ENCODE data around the gene ESPNL. TPM values are rescaled to one million over a fixed set of nuclear protein-coding genes. Genes with fewer than 3 reads are reported as not detected.

ESPNL gene
- total RNA-seq, 1 donor from 2014 or later, result 0.40 TPM

DNA sequence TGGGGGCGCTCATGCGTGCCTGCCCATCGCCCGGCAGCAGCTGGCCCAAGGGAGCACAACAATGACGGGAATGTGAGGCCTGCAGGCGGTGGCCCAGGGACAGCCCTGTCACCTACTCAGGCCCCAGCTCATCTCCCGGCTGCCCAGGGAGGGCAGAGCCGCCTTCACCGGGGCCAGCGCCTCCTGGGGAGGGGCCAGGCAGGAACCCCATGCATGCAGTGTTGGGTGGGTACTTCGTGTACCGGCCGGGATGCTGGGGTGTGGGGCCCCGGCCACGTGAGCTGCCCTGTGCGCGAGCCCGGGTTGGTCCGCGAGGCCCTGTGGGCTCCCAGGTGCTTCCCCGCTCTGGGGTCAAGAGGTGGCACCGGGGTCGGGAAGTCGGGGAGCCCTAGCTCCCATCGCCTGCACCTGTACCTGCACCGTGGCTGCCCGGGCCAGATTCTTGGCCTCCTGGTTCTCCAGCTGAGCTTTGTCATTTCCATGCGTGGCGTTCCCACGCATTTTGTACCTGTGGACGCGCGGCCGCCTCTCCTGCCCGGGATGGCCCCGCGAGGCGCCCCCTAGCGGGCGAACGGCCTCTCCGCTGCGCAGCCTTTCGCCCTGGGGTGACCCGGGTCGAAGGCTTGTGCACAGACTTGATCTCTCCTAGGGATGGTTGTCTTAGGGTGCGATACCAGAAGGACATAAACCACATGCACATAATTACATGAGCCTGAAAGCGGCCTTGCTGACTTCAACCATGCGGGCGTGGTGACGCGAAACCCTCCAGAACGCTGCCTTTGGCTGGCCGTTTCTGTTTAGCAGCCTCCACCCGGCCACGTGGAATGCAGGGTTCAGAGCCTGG lies 39.3 kb downstream of the ESPNL start:
- TF ChIP-seq, protein P1, sequence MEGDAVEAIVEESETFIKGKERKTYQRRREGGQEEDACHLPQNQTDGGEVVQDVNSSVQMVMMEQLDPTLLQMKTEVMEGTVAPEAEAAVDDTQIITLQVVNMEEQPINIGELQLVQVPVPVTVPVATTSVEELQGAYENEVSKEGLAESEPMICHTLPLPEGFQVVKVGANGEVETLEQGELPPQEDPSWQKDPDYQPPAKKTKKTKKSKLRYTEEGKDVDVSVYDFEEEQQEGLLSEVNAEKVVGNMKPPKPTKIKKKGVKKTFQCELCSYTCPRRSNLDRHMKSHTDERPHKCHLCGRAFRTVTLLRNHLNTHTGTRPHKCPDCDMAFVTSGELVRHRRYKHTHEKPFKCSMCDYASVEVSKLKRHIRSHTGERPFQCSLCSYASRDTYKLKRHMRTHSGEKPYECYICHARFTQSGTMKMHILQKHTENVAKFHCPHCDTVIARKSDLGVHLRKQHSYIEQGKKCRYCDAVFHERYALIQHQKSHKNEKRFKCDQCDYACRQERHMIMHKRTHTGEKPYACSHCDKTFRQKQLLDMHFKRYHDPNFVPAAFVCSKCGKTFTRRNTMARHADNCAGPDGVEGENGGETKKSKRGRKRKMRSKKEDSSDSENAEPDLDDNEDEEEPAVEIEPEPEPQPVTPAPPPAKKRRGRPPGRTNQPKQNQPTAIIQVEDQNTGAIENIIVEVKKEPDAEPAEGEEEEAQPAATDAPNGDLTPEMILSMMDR (conservative IDR thresholded peaks at IDR 0.05), result peak; percentile 64
- no peak for DNase-seq (ENCODE audit: low read depth, low spot score)
- Mint-ChIP-seq H3K36me3 (ENCODE audit: low read depth) (no peaks in the 10 kb centered on the region), H3K27ac (ENCODE audit: unreplicated experiment) (no peak overlapping the region), H3K9me3 (no peaks in the 10 kb centered on the region), H3K27me3 (ENCODE audit: low read depth) (no peaks in the 10 kb centered on the region), H3K4me3 (no peak overlapping the region), H3K4me1 (no peaks in the 10 kb centered on the region)

DNA sequence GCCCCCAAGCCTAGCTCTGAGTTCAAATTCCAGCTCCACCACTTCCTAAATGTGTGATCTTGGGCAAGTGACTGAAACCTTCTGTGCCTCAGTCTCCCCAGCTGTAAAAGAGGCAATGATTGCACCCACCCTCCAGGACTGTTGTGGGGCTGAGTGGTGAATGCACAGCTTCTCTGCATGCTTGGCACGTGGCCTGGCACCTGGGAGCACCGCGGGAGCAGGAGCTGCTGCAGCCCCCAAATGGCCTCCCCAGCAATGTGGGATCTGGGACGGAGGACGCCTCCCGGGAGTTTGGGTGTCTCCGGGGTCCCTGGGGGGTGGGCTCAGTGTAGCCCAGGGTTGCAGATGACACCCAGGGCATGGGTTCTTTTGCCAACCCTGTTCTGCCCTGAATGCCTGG lies 39.9 kb downstream of the ESPNL start:
- Mint-ChIP-seq H3K4me3 (no peak overlapping the region), H3K9me3 (no peaks in the 10 kb centered on the region), H3K27me3 (ENCODE audit: low read depth) (no peaks in the 10 kb centered on the region), H3K4me1 (no peaks in the 10 kb centered on the region), H3K36me3 (ENCODE audit: low read depth) (no peaks in the 10 kb centered on the region), H3K27ac (ENCODE audit: unreplicated experiment) (no peak overlapping the region)
- TF ChIP-seq, protein P1 (conservative IDR thresholded peaks at IDR 0.05), result no peak
- DNase-seq (ENCODE audit: low read depth, low spot score), result no peak

DNA sequence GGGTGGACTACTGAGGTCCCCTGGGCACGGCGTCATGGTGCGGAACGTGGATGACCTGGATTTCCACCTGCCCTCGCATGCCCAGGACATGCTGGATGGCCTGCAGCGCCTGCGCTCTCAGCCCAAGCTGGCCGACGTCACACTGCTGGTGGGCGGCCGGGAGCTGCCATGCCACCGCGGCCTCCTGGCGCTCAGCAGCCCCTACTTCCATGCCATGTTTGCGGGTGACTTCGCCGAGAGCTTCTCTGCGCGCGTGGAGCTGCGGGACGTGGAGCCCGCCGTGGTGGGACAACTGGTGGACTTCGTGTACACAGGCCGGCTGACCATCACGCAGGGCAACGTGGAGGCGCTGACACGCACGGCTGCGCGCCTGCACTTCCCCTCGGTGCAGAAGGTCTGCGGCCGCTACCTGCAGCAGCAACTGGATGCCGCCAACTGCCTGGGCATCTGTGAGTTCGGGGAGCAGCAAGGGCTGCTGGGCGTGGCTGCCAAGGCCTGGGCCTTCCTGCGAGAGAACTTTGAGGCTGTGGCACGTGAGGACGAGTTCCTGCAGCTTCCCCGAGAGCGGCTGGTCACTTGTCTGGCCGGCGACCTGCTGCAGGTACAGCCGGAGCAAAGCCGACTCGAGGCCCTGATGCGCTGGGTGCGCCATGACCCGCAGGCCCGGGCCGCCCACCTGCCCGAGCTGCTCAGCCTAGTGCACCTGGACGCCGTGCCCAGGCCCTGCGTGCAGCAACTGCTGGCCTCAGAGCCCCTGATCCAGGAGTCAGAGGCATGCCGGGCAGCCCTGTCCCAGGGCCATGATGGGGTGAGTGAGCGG lies 40.8 kb downstream of the ESPNL start:
- TF ChIP-seq, protein P1 (conservative IDR thresholded peaks at IDR 0.05), result no peak
- Mint-ChIP-seq H3K4me3 (no peak overlapping the region), H3K27ac (ENCODE audit: unreplicated experiment) (no peak overlapping the region), H3K9me3 (no peaks in the 10 kb centered on the region), H3K4me1 (no peaks in the 10 kb centered on the region), H3K27me3 (ENCODE audit: low read depth) (no peaks in the 10 kb centered on the region), H3K36me3 (ENCODE audit: low read depth) (no peaks in the 10 kb centered on the region)
- DNase-seq (ENCODE audit: low read depth, low spot score), result no peak

DNA sequence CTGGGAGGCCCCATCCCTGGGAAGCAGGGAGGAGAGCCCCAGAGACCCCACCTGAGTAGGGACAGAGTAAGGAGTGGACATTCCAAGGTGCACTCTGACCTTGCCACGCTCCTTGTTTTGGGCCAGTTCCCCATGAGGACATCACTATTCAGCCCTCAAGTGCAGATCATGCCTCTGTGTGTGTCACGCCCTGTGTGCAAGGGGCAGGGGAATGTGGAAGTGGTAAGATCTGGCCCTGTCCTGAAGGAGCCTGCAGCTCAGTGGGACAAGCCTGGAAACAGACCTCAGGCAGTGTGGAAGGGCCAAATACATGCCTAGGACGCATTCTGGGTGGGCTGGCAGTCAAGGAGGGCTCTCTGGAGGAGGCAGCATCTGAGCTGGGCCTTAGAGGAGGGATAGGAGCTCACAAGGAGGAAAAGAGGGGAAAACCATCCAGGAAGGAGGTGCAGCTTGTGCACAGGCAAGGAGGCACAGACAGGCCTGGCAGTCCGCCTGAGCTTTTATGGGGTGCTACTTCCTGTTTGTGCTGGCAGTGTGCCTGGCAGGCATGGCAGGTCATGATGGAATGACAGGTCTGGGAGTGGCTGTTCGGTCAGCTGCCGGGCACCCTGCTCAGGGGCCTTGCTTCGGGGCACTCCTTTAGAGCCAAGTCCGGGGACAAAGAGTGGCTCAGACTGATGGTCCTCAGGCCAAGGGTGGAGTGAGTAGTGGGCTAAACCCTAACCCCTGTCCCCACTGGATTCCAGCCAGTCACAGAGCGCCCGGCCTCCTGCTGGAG lies 41.6 kb downstream of the ESPNL start:
- Mint-ChIP-seq H3K4me3 (no peak overlapping the region), H3K27ac (ENCODE audit: unreplicated experiment) (peak overlapping the region; percentile 63), H3K27me3 (ENCODE audit: low read depth) (no peaks in the 10 kb centered on the region), H3K36me3 (ENCODE audit: low read depth) (no peaks in the 10 kb centered on the region), H3K9me3 (no peaks in the 10 kb centered on the region), H3K4me1 (no peaks in the 10 kb centered on the region)
- no peak for DNase-seq (ENCODE audit: low read depth, low spot score)
- TF ChIP-seq, protein P1 (conservative IDR thresholded peaks at IDR 0.05), result no peak

All from neural crest cell (in vitro differentiated cells).